Measurements from ENCODE around the gene MAP2K5.
"Not testable (repeated sequence)": the region's sequence is repeated elsewhere in the genome, so short reads cannot be mapped to it uniquely, and the experiment has no call there.

MAP2K5 gene

GRCh38 chr15:67660874-67661606 is 118.5 kb downstream of the MAP2K5 start:
- H3K27ac ChIP-seq = no peak overlapping the region
- no peak for TF ChIP-seq ZFX (IDR thresholded peaks at IDR 0.05; ENCODE audit: borderline replicate concordance)
- TF ChIP-seq CTCF (IDR thresholded peaks at IDR 0.05) = no peak

- no peak for TF ChIP-seq CTCF (IDR thresholded peaks at IDR 0.05)
- no peak overlapping the region for H3K27ac ChIP-seq
Measured at GRCh38 chr15:67670647-67671305, 128.3 kb downstream of the MAP2K5 start.

- not testable (repeated sequence) for H3K27ac ChIP-seq
Measured at GRCh38 chr15:67672834-67673233, 130.3 kb downstream of the MAP2K5 start.

GRCh38 chr15:67674983-67675382 is 132.5 kb downstream of the MAP2K5 start:
- no peak for TF ChIP-seq ZFX (IDR thresholded peaks at IDR 0.05; ENCODE audit: borderline replicate concordance)
- no peak for TF ChIP-seq CTCF (IDR thresholded peaks at IDR 0.05)

GRCh38 chr15:67678089-67678488 is 135.6 kb downstream of the MAP2K5 start:
- TF ChIP-seq ZFX (IDR thresholded peaks at IDR 0.05; ENCODE audit: borderline replicate concordance) (no peak), CTCF (IDR thresholded peaks at IDR 0.05) (no peak)
- H3K27ac ChIP-seq = no peak overlapping the region

More at GRCh38 chr15:67674983-67675382, 132.5 kb downstream of the MAP2K5 start:
- no peak overlapping the region for H3K27ac ChIP-seq

GRCh38 chr15:67678993-67679392 is 136.5 kb downstream of the MAP2K5 start:
- no peak overlapping the region for H3K27ac ChIP-seq
- TF ChIP-seq CTCF (IDR thresholded peaks at IDR 0.05) (no peak), ZFX (IDR thresholded peaks at IDR 0.05; ENCODE audit: borderline replicate concordance) (no peak)

- TF ChIP-seq ZFX (IDR thresholded peaks at IDR 0.05; ENCODE audit: borderline replicate concordance) (no peak), CTCF (IDR thresholded peaks at IDR 0.05) (no peak)
Measured at GRCh38 chr15:67680641-67681040, 138.1 kb downstream of the MAP2K5 start.

More at GRCh38 chr15:67680641-67681040, 138.1 kb downstream of the MAP2K5 start:
- no peak overlapping the region for H3K27ac ChIP-seq
